Common myeloid progenitor, CD34-positive (primary cell): Measurements from ENCODE around the gene ST7.

Source experiments
- CTCF ChIA-PET: fragments of 350-600 bp; sonication (Branson Sonifier 250); formaldehyde crosslinking; loops from one replicate; lab custom pipeline; 2021; ENCODE audit warnings: antibody characterized with exemption; lab: Charles Lee
- POLR2A ChIA-PET: fragments of 350-600 bp; sonication (Branson Sonifier 250); formaldehyde crosslinking; loops from one replicate; lab custom pipeline; 2021; ENCODE audit warnings: antibody characterized with exemption; lab: Charles Lee
- DNase-seq, 3 donors: peaks; one replicate each; pipeline versions ENCODE4 v3.0.0 to v3.0.0-alpha.2; 2013
- H3K27ac ChIP-seq, 2 experiments: 1 replicate in 1 of 2; 2 replicates in 1 of 2; pipeline ENCODE4 v1.7.0; 2013; ENCODE audit warnings: inconsistent platforms in 2 of 2, low read length in 2 of 2, mild to moderate bottlenecking in 2 of 2, low read depth in 1 of 2, moderate library complexity in 1 of 2; ENCODE audit not compliant: severe bottlenecking in 2 of 2, insufficient read depth in 1 of 2, poor library complexity in 1 of 2
- H3K27me3 ChIP-seq, 5 experiments: replicated peaks in 2 of 5; 1 replicate in 3 of 5; 2 replicates in 2 of 5; pipeline versions ENCODE4 v1.6.1 to v1.7.0; 2013; ENCODE audit warnings: low read length in 4 of 5, mild to moderate bottlenecking in 2 of 5, moderate library complexity in 2 of 5, inconsistent platforms in 1 of 5; ENCODE audit not compliant: insufficient read depth in 5 of 5, control insufficient read depth in 4 of 5
- H3K36me3 ChIP-seq, 4 experiments: 1 replicate in 2 of 4; 2 replicates in 2 of 4; pipeline versions ENCODE4 v1.6.1 to v1.7.0; 2013; ENCODE audit warnings: low read length in 3 of 4, control low read depth in 1 of 4, mild to moderate bottlenecking in 1 of 4; ENCODE audit not compliant: control insufficient read depth in 4 of 4, insufficient read depth in 4 of 4
- H3K4me1 ChIP-seq, 4 experiments: 1 replicate in 3 of 4; 2 replicates in 1 of 4; pipeline versions ENCODE4 v1.6.1 to v1.7.1; 2013; ENCODE audit warnings: low read length in 3 of 4, mild to moderate bottlenecking in 3 of 4, control low read depth in 1 of 4, inconsistent platforms in 1 of 4, moderate library complexity in 1 of 4; ENCODE audit not compliant: control insufficient read depth in 4 of 4, insufficient read depth in 4 of 4; ENCODE audit errors: control extremely low read depth in 1 of 4
- H3K4me3 ChIP-seq, 7 experiments: 1 replicate in 4 of 7; 2 replicates in 3 of 7; pipeline versions ENCODE4 v1.5.1 to v1.7.0; 2013; ENCODE audit warnings: mild to moderate bottlenecking in 7 of 7, low read length in 6 of 7, moderate library complexity in 6 of 7, inconsistent platforms in 2 of 7, low read depth in 2 of 7, control low read depth in 1 of 7; ENCODE audit not compliant: insufficient read depth in 4 of 7, control insufficient read depth in 1 of 7; ENCODE audit errors: extremely low read depth in 1 of 7
- H3K9me3 ChIP-seq, 5 experiments: 1 replicate in 4 of 5; 2 replicates in 1 of 5; pipeline versions ENCODE4 v1.6.1 to v1.7.1; 2013; ENCODE audit warnings: low read length in 4 of 5, mild to moderate bottlenecking in 2 of 5, inconsistent platforms in 1 of 5, low read depth in 1 of 5, moderate library complexity in 1 of 5; ENCODE audit not compliant: control insufficient read depth in 4 of 5, insufficient read depth in 2 of 5; ENCODE audit errors: control extremely low read depth in 1 of 5
- whole genome bisulfite sequencing: methylation state at CpG from one replicate; pipeline ENCODE4 v1.1.5; 2013; ENCODE audit not compliant: insufficient coverage; 5-methylcytosine and 5-hydroxymethylcytosine counted together

Gene ST7

GRCh38 chr7:117195361-117196029 is 242.2 kb downstream of the ST7 start:
- no peaks in the 10 kb centered on the region for H3K4me1 ChIP-seq
- peaks cover 0 to 2% (median 0%) of the 10 kb centered on the region in 5 experiments for H3K9me3 ChIP-seq
- H3K4me3 ChIP-seq = no peak overlapping the region
- ChIA-PET CTCF (no interaction called here), POLR2A (no interaction called here)
- H3K27ac ChIP-seq = no peak overlapping the region
- peak in 1 of 3 donors; percentile 22 for DNase-seq
- peaks cover 2 to 40% (median 19%) of the 10 kb centered on the region in 4 experiments for H3K36me3 ChIP-seq
- WGBS = 62% methylated on average over 3 of the region's 4 CpGs
- no peaks in the 10 kb centered on the region for H3K27me3 ChIP-seq

- WGBS = 86% methylated on average over 1 of the region's 2 CpGs
- Histone ChIP-seq H3K27me3 (no peaks in the 10 kb centered on the region), H3K36me3 (peaks cover 0 to 20% (median 10%) of the 10 kb centered on the region in 4 experiments), H3K9me3 (peaks cover 0 to 2% (median 0%) of the 10 kb centered on the region in 5 experiments), H3K4me1 (no peaks in the 10 kb centered on the region), H3K4me3 (no peak overlapping the region), H3K27ac (no peak overlapping the region)
- ChIA-PET CTCF (interaction anchor here (0.9 kb wide), 1 partner anchor 13 kb away, joined by 3 read pairs; no protein-coding TSS in a partner anchor), POLR2A (no interaction called here)
- no peak for DNase-seq
These were observed 246.8 kb downstream of the ST7 start for GRCh38 chr7:117200132-117200531.

GRCh38 chr7:117200786-117201458 is 247.6 kb downstream of the ST7 start:
- Histone ChIP-seq H3K27me3 (no peaks in the 10 kb centered on the region), H3K4me1 (no peaks in the 10 kb centered on the region), H3K36me3 (peaks cover 0 to 14% (median 10%) of the 10 kb centered on the region in 4 experiments), H3K4me3 (no peak overlapping the region), H3K9me3 (no peaks in the 10 kb centered on the region), H3K27ac (no peak overlapping the region)
- ChIA-PET POLR2A (no interaction called here), CTCF (interaction anchor here (0.9 kb wide), 1 partner anchor 12 kb away, joined by 3 read pairs; no protein-coding TSS in a partner anchor)
- WGBS = no CpG with 5 or more reads among the region's 4 CpGs
- no peak for DNase-seq

GRCh38 chr7:117202511-117202910 is 249.2 kb downstream of the ST7 start:
- Histone ChIP-seq H3K36me3 (peaks cover 0 to 13% (median 8%) of the 10 kb centered on the region in 4 experiments), H3K4me3 (no peak overlapping the region), H3K9me3 (no peaks in the 10 kb centered on the region), H3K4me1 (no peaks in the 10 kb centered on the region), H3K27me3 (no peaks in the 10 kb centered on the region), H3K27ac (no peak overlapping the region)
- POLR2A ChIA-PET = no interaction called here
- WGBS = 63% methylated on average over 3 of the region's 3 CpGs
- DNase-seq = no peak
- CTCF ChIA-PET = interaction anchor here (1.0 kb wide), 1 partner anchor 272 kb away, joined by 3 read pairs; no protein-coding TSS in a partner anchor

- Histone ChIP-seq H3K4me1 (no peaks in the 10 kb centered on the region), H3K9me3 (no peaks in the 10 kb centered on the region), H3K4me3 (no peak overlapping the region), H3K36me3 (peaks cover 0 to 13% (median 3%) of the 10 kb centered on the region in 4 experiments), H3K27ac (no peak overlapping the region), H3K27me3 (no peaks in the 10 kb centered on the region)
- no peak for DNase-seq
- no CpG with 5 or more reads among the region's 1 CpG for WGBS
- CTCF ChIA-PET = interaction anchor here (1.0 kb wide), 1 partner anchor 272 kb away, joined by 3 read pairs; no protein-coding TSS in a partner anchor
- POLR2A ChIA-PET = no interaction called here
These were observed 249.9 kb downstream of the ST7 start for GRCh38 chr7:117203205-117203604.

- no peak for DNase-seq
- ChIA-PET CTCF (no interaction called here), POLR2A (no interaction called here)
- Histone ChIP-seq H3K36me3 (peaks cover 0 to 12% (median 6%) of the 10 kb centered on the region in 4 experiments), H3K9me3 (no peaks in the 10 kb centered on the region), H3K4me3 (no peak overlapping the region), H3K27ac (no peak overlapping the region), H3K27me3 (no peaks in the 10 kb centered on the region), H3K4me1 (no peaks in the 10 kb centered on the region)
- WGBS = no CpG with 5 or more reads among the region's 2 CpGs
These were observed 252.6 kb downstream of the ST7 start for GRCh38 chr7:117205873-117206272.

- Histone ChIP-seq H3K4me3 (no peak overlapping the region), H3K9me3 (no peaks in the 10 kb centered on the region), H3K4me1 (no peaks in the 10 kb centered on the region), H3K27me3 (no peaks in the 10 kb centered on the region), H3K36me3 (peaks cover 0 to 12% (median 6%) of the 10 kb centered on the region in 4 experiments), H3K27ac (no peak overlapping the region)
- no peak for DNase-seq
- ChIA-PET CTCF (no interaction called here), POLR2A (no interaction called here)
- WGBS = 86% methylated on average over 3 of the region's 4 CpGs
These were observed 255.0 kb downstream of the ST7 start for GRCh38 chr7:117208257-117208656.
